GF-D8 (cell line): ENCODE data around the gene FAIM2.
"Not testable (repeated sequence)": the region's sequence is repeated elsewhere in the genome, so short reads cannot be mapped to it uniquely, and the experiment has no call there.

Source experiments
- DNase-seq: peaks from one replicate; lab custom pipeline; 2025; lab: John Stamatoyannopoulos, UW

Gene FAIM2

DNA sequence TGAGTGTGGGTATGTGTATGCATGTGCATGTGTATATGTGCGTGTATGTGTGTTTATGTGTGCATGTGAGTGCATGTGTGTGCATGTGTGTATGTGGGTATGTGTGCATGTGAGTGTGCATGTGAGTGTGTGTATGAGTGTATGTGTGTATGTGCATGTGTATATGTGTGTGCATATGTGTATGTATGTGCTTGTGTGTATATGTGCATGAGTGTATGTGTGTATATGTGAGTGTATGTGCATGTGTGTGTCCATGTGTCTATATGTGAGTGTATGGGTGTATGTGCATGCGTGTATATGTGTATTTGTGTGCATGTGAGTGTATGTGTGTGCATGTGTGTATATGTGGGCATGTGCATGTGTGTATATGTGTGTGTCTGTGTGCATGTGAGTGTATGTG is 25.7 kb downstream of the FAIM2 start:
- DNase-seq: no peak

DNA sequence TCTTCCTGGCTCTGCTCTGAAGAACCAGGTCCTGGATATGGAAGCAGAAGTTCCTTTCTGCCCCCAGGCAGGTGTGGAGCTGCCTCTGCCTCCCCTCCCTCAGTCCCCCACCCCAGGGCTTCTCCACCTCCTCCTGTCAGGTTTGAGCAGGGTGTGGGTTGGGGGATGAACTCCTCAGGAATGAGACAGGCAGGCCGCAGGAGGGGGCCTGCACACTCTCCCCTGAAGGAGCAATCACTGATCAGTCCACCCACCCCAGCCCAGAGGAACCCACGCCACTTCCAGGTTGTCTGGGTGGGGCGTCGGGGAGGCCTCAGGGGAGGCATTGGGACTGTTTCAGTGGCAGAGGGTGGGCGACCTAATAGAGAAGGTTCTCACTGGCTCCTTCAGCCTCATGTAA is 26.6 kb downstream of the FAIM2 start:
- no peak for DNase-seq

DNA sequence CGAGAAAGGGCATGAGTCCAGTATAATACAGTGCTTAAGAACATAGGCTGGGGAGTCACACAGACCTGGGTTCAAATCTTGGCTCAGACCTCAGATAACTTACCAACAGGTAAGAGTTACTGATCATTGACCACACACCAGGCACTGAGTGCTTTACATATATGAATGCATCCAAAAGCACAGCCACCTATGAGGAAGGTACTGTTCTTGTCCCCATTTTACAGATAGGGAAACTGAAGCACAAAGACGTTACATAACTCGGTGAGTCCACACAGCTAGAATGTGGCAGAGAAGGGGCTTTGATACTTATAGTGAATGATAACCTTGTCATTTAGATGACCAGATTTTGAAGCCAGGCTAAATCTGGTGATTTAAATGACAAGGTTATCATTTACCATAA is 27.6 kb downstream of the FAIM2 start:
- DNase-seq: no peak

DNA sequence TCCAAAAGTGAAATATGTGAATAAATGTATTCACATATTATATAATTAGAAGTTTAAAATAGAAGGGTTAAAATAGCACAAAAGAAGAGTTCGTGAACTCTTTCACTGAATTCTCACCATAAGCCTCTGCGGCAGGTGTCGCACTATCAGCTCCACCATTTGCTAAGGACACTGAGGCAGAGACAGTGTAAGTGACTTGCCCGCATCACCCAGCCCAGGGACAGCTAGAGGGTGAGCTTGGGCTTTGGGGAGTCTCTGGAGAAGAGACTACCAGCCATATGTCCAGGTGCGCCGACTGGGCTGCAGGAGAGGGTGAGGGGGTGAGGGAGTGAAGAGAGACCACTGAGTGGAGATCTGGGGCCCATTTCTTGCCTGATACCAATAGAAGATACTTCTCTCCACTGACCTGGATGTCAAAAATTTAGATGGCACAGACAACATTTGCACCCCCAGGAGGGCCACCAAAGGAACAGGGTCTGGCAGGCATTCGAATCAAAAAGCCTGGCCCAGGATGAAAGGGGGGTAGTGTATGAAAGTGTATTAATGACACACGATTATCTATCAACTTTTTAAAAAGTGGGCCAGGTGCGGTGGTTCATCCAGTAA is 28.5 kb downstream of the FAIM2 start:
- no peak for DNase-seq

DNA sequence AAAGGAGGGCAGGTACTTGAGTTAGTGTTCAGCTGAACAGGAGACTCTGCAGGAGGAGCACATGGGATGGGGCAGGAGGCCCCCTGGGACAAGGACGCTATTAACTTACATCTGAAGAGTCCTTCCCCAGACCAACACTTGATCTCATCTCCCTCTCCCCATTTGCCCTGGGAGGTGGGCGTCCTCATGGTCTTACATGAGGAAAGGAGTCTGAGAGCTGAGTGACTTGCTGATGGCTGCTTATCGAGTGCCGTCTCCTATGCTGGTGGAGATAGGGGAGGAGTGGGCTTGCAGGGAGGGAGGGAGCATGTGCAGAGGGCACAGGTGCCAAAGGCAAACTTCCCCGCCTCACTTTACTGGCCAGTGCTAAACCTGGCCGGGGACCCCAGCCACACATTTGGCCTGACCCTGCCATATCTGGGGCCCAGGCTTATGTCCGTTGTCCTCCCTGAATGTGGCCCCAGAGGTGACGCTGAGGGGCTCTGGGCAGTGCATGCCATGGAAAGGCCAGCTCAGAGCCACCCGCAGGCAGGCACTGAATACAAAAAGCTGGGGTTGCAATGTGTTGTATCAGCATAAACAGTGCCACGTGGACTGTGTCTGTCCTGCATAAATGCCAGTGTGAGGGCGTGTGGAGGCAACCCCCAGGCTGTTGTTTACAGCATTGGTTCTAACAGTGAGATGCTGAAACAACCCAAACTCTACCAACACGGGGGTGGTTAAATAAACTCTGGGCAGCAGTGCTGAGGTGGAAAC is 29.4 kb downstream of the FAIM2 start:
- no peak for DNase-seq

DNA sequence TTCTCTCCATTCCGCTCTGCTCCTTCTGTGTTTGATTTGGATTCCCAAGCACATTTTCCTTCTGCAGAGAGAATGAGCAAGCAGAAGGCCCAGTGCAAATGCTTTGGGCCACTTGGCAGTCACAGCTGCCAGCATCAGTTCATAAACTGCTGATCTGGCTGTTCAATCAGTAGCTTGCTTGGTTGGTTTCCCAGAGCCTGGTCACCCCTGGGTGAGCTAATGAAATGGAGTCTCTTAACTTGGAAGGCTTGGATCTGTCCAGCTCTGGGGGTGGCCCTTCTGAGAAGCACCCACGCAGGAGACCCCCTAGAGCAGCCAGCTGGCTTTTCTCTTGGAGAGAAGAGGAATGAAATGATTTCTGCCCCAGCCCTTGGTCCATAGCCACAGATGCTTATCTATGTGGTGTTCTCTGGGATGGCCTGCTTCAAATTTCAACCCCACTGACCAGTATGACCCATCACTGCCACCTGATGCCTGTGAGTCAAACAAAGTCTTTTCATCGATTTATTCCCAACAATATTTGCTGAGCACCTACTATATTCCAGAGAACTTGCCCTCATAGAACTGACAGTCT is 30.3 kb downstream of the FAIM2 start:
- no peak for DNase-seq

DNA sequence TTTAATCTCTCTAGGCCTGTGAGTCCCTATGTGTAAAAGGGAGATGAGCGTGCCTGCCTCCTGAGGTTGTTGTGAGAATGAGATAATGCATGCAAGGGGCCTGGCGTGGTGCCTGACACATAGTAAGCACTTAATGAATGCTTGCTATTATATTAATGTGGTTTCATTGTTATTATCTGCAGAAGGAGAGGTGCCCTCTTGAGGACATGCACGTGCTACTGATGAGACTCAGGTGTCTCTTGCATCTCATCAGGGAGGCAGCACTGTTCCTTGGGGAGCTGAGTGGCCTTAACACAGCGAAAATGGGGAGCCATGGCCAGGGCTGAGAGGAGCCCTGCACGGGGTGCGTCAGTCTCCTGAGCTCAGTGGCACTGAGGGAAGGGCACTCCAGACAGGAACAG is 30.9 kb downstream of the FAIM2 start:
- DNase-seq: no peak

DNA sequence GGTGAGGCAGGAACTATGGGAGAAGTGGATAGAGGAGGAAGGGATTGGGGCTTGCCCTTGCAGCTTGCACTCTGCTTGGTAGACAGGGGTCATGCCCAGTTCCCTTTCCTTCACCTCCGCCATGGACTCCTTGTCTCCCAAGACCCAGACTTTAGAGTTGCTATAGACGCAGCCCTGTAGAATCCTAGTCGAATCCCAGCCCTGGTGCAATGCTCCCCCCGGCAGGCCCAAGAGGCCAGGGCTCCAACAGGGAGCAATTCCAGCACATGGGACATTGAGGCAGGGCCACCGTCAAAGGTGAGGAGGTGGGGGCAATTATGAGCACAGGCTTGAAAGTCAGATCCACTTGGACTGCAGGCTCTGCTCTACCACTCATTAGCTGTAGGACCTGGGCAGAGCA is 31.3 kb downstream of the FAIM2 start:
- no peak for DNase-seq

DNA sequence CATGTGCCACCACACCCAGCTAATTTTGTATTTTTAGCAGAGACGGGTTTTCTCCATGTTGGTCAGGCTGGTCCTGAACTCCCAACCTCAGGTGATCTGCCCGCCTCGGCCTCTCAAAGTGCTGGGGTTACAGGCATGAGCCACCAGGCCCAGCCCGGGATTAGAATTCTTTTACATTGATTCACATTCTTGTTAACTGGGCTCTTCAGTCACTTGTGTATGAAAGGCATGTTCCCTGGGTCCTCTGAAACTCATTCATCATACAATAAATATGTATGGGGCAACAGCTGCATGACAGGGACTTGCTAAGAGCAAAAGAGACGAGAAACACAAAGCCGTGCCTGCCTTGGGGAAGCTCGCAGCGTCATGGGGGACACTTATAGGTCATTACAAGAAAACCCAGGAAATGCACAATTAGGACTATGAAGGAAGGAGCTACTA is 31.9 kb downstream of the FAIM2 start:
- DNase-seq: not testable (repeated sequence)

DNA sequence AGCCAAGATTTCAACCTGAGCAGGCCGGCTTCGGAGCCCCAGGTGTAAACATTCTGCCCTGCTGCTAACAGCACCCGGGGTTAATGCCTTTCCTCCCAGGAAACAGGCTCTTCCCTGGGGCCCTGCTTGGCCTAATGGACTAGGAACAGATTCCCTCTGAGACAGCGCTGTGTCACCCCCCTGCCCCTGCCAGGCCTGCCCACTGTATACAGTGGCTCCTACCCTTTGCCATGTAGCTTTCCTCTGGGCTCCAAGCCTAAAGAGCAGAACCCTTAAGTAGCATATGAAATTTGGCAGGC is 32.5 kb downstream of the FAIM2 start:
- DNase-seq: no peak

DNA sequence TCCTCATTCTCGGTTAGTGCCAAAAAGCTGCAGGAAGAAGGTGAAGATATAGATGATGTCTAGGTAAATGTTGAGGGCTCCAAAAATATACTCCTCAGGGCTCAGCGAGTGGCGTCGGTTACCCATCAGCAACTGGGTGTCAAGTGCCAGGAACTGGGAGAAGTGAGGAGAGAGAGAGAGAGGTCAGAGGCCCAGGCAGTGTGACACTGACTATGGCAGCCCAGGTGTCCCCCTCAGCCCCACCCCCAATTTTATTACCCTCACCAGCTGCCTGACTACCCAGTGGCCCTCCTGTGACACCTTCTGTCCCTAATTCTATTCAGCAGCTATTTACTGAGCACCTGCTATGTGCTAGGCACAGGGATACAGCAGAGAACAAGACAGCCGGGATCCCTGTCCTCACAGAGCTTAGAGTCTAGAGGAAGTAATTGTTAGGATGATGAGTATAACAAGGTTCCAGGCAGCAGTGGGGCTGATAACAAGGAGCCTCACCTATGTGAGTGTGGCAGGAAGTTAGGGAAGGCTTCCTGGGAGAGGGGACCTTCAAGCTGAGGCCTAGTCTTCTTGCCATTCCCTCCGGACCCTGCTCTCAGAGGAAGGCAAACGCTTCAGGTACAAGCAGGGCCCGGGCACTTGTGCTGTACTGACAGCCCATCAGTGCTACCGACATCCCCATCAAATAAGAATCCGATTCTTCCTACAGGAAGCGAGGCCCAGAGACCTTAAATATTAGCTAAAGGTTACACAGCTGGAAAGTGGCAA is 33.0 kb downstream of the FAIM2 start:
- no peak for DNase-seq

DNA sequence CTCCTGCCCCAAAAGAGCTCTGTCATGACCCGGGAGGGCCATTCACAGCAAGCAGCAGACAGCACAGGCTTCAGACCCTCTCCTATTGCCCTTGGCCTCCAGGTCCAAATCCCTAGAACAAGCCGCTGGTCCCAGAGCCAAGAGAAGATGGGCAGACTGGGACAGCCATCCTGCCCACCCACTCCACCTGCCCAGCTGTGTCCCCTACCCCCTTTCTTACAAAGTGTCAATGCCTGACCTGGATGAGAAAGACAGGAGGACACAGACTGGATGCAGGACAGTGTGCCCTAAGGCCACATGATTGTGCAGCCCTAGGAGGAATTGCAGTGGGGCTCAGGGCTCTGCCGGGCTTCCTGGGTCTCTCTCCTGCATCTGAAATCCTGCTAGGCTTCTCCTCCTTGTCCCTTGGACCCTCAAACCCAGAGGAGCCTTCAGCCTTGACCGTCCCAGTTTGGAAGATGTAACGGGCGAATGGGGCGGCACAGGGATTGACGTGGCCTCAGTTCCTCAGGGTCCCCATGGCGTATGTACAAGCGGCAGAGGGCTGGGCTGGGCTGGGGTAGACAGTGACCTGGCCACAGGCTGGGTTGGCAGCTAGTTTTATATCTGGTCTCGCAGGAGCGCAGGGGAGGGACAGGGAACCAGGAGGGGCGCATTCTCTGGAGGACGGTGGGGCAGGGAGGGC is 33.7 kb downstream of the FAIM2 start:
- no peak for DNase-seq

DNA sequence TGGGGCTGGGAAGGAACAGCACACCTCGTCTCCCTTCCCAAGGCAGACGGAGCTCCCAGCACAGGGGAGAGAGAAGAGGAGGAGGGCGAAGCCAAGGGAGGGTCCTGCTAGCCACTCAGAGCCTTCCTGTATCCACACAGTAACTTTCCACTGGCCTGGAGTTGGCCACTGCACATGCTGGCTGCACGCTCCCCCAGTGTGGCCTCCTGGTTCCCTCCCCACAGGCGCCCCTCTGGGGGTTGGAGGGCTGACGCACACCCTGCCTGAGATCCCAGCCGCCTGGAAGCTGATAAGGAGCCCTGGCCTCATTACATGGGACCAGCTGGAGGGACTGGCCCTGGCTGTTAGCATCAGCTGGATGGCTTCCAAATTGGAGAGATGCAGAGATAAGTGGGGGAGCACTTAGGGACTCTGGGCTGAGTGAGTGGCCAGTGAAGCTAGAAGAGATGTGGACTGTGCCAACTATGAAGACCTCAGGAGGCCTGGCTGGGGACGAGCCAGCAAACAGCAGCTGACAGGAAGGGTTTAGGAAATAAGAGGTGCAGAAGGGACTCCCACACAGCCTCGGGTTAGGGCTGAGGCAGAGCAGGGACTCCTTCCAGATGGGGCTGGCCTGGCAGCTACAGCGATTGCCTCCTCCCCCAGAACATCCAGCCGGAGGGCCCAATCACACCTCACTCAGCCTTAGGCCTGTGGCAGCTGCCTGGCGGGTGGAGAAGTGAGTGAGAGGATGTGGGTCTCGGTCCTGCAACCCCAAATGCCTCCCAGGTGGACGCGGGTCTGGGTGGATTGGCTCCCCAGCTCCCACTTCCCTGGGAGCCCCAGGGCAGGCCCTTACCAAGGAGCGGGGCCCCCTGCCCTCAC is 34.5 kb downstream of the FAIM2 start:
- DNase-seq: peak; percentile 95

DNA sequence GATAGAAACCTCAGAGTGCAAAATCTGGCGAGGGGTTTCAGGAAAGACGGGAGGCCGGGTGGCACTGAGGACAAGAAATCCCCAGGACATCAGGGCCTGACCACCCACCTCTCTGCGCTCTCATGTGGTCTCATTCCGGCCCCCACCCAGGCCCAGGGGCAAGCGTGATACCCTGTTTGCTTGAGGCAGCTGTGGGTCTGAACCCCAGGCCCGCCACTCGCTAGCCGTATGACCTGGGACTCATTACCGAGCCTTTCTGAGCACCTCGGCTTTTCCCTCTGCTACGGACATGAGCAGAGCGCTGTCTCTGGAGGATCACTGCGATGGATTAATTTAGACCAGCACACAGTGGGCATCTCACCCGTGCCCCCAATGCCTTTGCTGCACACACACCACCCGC is 35.3 kb downstream of the FAIM2 start:
- DNase-seq: no peak

DNA sequence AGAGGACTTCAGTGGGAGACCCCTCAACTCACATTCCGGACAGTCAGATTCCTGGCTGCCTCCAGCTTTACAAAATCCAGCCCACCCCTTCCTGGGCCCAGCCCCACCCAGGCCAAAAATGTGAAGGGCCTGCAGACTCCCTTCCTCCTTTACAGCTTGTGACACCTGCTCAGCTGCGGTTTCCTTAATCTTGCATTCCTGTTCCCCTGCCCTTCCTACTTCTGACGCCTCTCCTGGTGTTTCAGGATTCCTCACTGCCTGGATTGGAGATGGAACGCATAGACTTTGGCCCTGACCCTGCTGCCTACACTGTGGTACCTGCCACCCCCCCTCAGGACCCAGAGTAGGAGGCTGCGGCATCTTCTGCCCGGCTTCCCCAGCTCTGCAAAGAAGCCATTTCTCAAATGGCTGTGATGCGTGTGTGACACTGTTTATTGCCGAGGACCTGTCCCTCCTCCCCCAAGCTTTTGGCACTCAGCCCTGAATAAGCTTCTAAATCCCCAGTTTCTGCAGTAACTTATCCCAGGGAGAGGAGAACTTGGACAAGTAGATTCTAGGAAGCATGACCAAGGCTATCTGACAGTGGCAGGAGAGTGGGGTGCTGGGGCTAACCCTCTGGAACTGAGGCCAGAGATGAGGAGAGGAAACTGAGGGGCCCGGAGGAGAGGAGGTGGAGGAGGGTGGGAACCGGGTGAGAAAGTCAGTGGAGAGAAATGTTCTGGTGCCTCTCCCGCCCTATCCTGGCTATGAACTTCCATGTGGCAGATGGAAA is 35.9 kb downstream of the FAIM2 start:
- no peak for DNase-seq

DNA sequence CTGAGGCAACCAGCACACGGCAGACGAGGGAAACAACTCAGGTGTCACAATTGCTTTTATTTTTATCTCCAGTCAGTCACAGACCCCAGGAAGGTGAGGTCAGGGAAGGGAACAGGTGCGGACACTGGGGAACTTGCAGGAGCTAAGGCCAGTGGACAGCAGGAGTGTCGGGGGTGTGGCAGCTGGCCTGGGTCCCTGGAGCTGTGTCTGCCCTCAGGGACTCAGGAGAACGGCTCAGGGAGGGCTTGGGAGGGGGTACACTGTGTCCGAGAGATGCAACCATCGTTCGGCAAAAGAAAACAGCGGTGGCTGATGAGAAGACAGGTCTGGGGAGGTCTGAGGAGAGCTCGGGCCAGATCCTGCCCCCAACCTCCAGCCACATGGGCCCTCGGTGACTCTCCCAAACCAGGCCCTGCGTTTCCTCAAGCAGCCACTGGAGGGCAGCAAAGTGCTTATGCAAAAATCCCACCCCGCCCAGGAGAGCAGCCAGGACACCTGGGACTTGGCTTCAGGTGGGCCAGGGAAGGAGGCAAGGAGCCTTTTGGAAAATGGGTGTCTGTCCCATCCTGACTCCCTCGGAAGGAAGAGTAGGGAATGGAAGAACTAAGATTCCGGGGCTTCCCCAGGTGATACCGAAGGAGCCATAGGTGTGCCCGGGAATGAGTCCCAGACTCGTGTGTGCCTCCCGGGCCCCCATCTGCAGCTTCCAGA is 36.7 kb downstream of the FAIM2 start:
- no peak for DNase-seq

DNA sequence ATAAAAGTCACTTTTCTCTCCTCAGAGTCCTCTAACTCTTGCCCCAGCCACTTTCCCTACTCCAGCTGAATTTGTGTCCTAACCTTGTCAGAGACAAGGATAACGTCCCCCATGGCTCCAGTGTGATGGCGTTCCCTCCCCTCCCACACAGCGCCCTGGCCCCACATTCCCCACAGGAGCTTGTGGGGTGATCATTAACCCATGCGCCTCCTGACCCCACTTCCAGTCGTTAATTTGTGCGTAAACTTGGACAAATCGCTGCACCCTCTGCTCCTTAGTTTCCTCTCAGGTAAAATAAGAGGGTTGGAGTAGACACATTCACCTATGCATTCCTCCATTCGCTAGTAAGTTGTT is 37.9 kb downstream of the FAIM2 start:
- DNase-seq: no peak

DNA sequence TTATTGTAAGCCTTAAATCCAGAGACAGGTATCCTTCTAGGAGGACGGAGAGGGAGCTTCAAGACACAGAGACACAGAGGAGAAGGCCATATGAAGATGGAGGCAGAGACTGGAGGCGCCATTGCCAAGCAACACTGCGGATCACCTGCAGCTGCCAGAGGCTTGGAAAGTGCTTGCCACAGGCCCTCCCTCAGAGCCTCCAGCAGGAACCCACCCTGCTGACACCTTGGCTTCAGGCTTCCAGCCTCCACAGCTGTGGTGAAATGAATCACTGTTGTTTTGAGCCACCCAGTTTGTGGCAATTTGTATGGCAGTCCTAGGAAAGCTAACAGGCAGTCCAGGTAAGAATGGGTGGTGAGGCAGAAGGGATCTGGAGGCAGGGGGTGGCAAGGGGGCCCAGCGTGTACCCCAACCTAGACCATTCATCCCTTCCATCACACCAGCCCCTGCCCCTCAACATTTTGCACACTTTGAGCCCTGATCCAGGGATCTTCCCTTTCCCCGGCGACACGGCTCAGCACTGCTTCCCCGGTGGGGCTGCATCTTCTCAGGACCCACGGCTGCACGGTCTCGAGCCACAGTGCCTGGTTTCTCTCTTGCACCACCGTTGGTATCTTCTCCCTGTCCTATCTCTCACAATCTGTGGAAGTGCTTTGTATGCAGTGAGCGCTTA is 38.5 kb downstream of the FAIM2 start:
- no peak for DNase-seq

DNA sequence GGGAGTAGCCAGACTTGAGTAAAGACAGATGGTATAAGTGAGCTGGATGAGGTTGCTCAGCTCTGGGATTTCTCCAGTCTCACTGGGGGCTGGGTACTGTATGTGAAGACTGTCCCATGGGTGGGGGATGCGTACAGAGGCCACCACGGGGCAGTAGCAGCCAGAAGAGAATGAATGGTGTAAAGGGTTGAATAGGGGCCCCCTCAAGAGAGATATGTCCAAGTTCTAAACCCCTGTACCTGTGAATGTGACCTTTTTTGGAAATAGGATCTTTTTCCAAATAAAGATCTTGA is 39.0 kb downstream of the FAIM2 start:
- no peak for DNase-seq
